ENCODE data around the gene TMEM237.

DNA sequence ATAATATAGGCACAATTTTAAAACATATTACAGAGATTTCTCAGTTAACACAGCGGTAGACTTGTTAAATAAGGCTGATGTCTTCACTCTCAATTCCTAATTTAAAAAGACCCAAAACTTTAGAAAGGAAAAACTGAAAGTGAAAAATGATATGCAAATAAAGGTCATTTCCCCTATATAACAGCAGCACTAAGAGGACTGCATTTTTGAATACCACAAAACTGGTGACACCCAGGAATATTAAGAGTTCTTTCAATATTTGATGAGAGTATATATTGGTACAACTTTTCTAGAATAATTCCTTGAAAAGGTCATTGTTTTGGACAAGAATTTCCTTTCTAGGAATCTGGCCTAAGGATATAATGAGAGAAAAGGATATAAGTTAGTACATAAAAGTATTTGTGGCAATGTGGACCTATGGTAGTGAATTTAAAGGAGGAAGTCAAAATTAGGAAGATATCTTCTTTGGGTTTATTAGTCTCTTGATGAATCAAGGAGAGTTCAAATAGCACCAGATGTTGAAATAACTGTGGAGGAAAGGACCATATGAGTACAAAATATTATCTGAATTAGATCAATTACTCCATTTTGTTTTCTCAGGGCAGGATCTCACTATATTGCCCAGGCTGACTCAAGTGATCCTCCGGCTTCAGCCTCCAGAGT, 70.3 kb downstream of the TMEM237 start:
- TF ChIP-seq REST (IDR thresholded peaks at IDR 0.05; ENCODE audit: insufficient read depth in 1 of 2, low read depth in 2 of 2, low read length in 2 of 2) (no peak), POLR2AphosphoS5 (IDR thresholded peaks at IDR 0.05; ENCODE audit: low read depth, low read length) (no peak), TAF1 (IDR thresholded peaks at IDR 0.05; ENCODE audit: borderline replicate concordance, insufficient read depth, low read length) (no peak), FOXP2 (optimal IDR thresholded peaks at IDR 0.05; ENCODE audit: borderline replicate concordance, extremely low read depth, extremely low read length, insufficient read depth) (no peak)
